Measurements from ENCODE around the gene KIAA2012.

The KIAA2012 gene

DNA sequence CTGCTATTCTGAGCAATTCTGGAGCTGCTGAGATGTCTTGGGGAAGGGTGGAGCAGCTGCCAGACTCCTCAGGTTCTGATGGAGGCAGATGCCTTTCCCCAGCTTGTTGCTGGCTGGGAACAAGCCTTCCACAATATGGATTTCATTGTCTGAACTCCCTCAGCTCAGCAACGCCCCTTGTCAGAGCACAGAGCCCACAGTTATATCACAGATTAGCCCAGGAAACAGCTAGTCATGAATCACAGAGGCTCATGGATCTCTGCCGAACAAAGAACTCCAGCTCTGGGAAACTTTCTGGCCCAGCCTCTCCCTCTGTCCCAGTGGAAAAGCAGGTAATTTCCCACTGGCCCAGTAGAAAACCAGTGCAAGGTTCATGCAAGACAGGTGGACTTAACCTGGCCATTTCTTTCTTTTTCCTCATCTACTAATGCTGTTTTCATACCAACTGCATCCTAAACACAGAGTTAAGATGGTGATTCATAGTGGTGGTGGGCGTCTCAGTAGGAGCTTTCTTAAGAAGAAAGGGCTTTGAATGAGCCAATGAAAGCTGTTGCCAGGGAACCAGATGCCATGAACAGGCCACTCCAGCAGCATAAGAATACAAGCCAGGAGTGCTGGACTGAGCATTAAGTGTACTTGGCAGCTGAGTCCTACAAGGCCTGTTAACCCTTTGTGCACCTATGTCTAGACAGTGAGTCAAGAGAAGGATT is 8.7 kb upstream of the KIAA2012 start:
- Histone ChIP-seq H3K9ac (ENCODE audit: low read length) (no peak overlapping the region), H3K27ac (ENCODE audit: low read depth, low read length) (0 out of 2 replicates have a peak overlapping the region, but pooled peaks have one; percentile 10)

DNA sequence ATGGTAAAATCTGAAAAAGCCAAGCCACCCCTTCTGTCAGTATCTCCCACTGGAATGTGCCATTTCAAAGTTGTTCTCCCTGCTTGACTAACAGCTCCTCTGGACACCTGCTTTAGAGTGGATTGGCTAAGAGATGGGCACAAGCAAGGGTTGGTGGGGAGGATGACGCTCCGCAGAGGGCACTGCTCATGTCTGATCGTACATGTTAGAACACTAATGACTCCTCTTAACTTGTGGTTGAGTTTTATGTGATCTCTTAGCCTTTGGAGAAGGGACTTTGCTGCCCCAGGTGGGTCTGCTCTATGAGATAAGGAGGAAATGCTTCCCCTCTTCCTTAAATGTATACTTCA is 8.2 kb upstream of the KIAA2012 start:
- H3K27ac ChIP-seq (ENCODE audit: low read depth, low read length), result no peak overlapping the region
- H3K9me3 ChIP-seq (ENCODE audit: control insufficient read depth, insufficient read depth, low read depth, low read length), result no peaks in the 10 kb centered on the region
- peaks cover 13% of the 10 kb centered on the region for H3K4me1 ChIP-seq (ENCODE audit: control insufficient read depth, insufficient read depth, low read length)
- H3K36me3 ChIP-seq (ENCODE audit: control insufficient read depth, insufficient read depth, low read length), result no peaks in the 10 kb centered on the region
- H3K4me3 ChIP-seq (ENCODE audit: low read depth, low read length), result no peak overlapping the region
- H3K9ac ChIP-seq (ENCODE audit: low read length), result no peak overlapping the region
- no peaks in the 10 kb centered on the region for H3K27me3 ChIP-seq (ENCODE audit: control insufficient read depth, insufficient read depth, low read length)

More for the DNA sequence above, 8.7 kb upstream of the KIAA2012 start:
- Histone ChIP-seq H3K4me3 (ENCODE audit: low read depth, low read length) (no peak overlapping the region), H3K4me1 (ENCODE audit: control insufficient read depth, insufficient read depth, low read length) (peaks cover 13% of the 10 kb centered on the region), H3K27me3 (ENCODE audit: control insufficient read depth, insufficient read depth, low read length) (no peaks in the 10 kb centered on the region), H3K9me3 (ENCODE audit: control insufficient read depth, insufficient read depth, low read depth, low read length) (no peaks in the 10 kb centered on the region), H3K36me3 (ENCODE audit: control insufficient read depth, insufficient read depth, low read length) (no peaks in the 10 kb centered on the region)

- H3K9ac ChIP-seq (ENCODE audit: low read length), result no peak overlapping the region
- no peaks in the 10 kb centered on the region for H3K9me3 ChIP-seq (ENCODE audit: control insufficient read depth, insufficient read depth, low read depth, low read length)
- no peak overlapping the region for H3K27ac ChIP-seq (ENCODE audit: low read depth, low read length)
- H3K4me1 ChIP-seq (ENCODE audit: control insufficient read depth, insufficient read depth, low read length), result peaks cover 13% of the 10 kb centered on the region
- H3K27me3 ChIP-seq (ENCODE audit: control insufficient read depth, insufficient read depth, low read length), result no peaks in the 10 kb centered on the region
- H3K36me3 ChIP-seq (ENCODE audit: control insufficient read depth, insufficient read depth, low read length), result no peaks in the 10 kb centered on the region
- H3K4me3 ChIP-seq (ENCODE audit: low read depth, low read length), result no peak overlapping the region
Observed at GRCh38 chr2:202065876-202066275, 7.2 kb upstream of the KIAA2012 start.

DNA sequence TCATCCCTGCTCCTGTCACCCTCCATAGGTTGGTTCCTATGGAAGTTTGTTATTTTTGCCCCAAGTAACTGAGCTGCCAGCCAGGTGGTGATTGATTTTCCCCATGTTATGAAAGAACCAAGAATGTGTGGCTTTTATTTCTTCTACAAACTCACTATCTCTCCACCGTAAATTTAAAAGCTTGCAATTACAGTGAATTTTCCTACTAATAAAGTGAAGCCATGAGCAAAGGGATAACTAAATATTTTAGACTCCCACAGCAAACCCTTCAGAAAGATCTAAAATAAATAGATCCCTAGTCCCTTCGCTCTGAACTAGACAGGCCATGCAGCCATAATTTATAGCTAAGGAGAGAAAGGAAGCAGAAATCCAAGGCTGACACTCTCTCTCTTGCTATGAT is 6.2 kb upstream of the KIAA2012 start:
- H3K9ac ChIP-seq (ENCODE audit: low read length), result no peak overlapping the region
- no peak overlapping the region for H3K27ac ChIP-seq (ENCODE audit: low read depth, low read length)
- H3K9me3 ChIP-seq (ENCODE audit: control insufficient read depth, insufficient read depth, low read depth, low read length), result no peaks in the 10 kb centered on the region
- H3K27me3 ChIP-seq (ENCODE audit: control insufficient read depth, insufficient read depth, low read length), result no peaks in the 10 kb centered on the region
- no peak overlapping the region for H3K4me3 ChIP-seq (ENCODE audit: low read depth, low read length)
- H3K36me3 ChIP-seq (ENCODE audit: control insufficient read depth, insufficient read depth, low read length), result no peaks in the 10 kb centered on the region
- H3K4me1 ChIP-seq (ENCODE audit: control insufficient read depth, insufficient read depth, low read length), result peaks cover 13% of the 10 kb centered on the region

DNA sequence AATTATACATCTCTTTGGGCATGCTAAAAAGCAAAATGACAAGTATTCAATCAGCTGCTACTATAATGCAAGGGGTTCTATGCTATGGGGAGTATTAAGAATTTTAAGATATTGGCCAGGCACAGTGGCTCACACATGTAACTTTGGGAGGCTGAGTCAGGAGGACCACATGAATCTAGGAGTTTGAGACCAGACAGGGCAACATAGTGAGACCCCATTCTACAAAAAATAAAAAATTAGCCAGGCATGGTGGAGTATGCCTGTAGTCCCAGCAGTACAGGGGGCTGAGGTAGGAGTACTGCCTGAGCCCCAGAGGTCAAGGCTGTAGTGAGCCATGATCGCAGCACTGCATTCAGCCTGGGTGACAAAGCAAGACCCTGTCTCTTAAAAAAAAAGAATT is 5.5 kb upstream of the KIAA2012 start:
- H3K36me3 ChIP-seq (ENCODE audit: control insufficient read depth, insufficient read depth, low read length), result no peaks in the 10 kb centered on the region
- H3K9me3 ChIP-seq (ENCODE audit: control insufficient read depth, insufficient read depth, low read depth, low read length), result no peaks in the 10 kb centered on the region
- H3K4me1 ChIP-seq (ENCODE audit: control insufficient read depth, insufficient read depth, low read length), result peaks cover 17% of the 10 kb centered on the region
- no peak overlapping the region for H3K9ac ChIP-seq (ENCODE audit: low read length)
- H3K27me3 ChIP-seq (ENCODE audit: control insufficient read depth, insufficient read depth, low read length), result no peaks in the 10 kb centered on the region
- H3K27ac ChIP-seq (ENCODE audit: low read depth, low read length), result no peak overlapping the region
- H3K4me3 ChIP-seq (ENCODE audit: low read depth, low read length), result no peak overlapping the region

- no peak overlapping the region for H3K27ac ChIP-seq (ENCODE audit: low read depth, low read length)
- no peak overlapping the region for H3K9ac ChIP-seq (ENCODE audit: low read length)
- no peak overlapping the region for H3K4me3 ChIP-seq (ENCODE audit: low read depth, low read length)
- H3K36me3 ChIP-seq (ENCODE audit: control insufficient read depth, insufficient read depth, low read length), result no peaks in the 10 kb centered on the region
- no peaks in the 10 kb centered on the region for H3K9me3 ChIP-seq (ENCODE audit: control insufficient read depth, insufficient read depth, low read depth, low read length)
- H3K4me1 ChIP-seq (ENCODE audit: control insufficient read depth, insufficient read depth, low read length), result peaks cover 13% of the 10 kb centered on the region
- no peaks in the 10 kb centered on the region for H3K27me3 ChIP-seq (ENCODE audit: control insufficient read depth, insufficient read depth, low read length)
Observed at GRCh38 chr2:202069170-202070067, 3.6 kb upstream of the KIAA2012 start.

- 0 out of 2 replicates have a peak, but pooled peaks cover 7% of the 10 kb centered on the region for H3K4me1 ChIP-seq (ENCODE audit: control insufficient read depth, insufficient read depth, low read length)
- H3K9ac ChIP-seq (ENCODE audit: low read length), result no peak overlapping the region
- H3K27ac ChIP-seq (ENCODE audit: low read depth, low read length), result no peak overlapping the region
- no peaks in the 10 kb centered on the region for H3K27me3 ChIP-seq (ENCODE audit: control insufficient read depth, insufficient read depth, low read length)
- no peaks in the 10 kb centered on the region for H3K9me3 ChIP-seq (ENCODE audit: control insufficient read depth, insufficient read depth, low read depth, low read length)
- H3K36me3 ChIP-seq (ENCODE audit: control insufficient read depth, insufficient read depth, low read length), result no peaks in the 10 kb centered on the region
- H3K4me3 ChIP-seq (ENCODE audit: low read depth, low read length), result no peak overlapping the region
Observed at GRCh38 chr2:202071107-202071506, 1.9 kb upstream of the KIAA2012 start.

GRCh38 chr2:202072226-202072625 is 829 bp upstream of the KIAA2012 start:
- Histone ChIP-seq H3K9ac (ENCODE audit: low read length) (no peak overlapping the region), H3K27ac (ENCODE audit: low read depth, low read length) (no peak overlapping the region), H3K27me3 (ENCODE audit: control insufficient read depth, insufficient read depth, low read length) (no peaks in the 10 kb centered on the region)

GRCh38 chr2:202074324-202074723 is 1.3 kb downstream of the KIAA2012 start:
- H3K27ac ChIP-seq (ENCODE audit: low read depth, low read length), result no peak overlapping the region
- no peaks in the 10 kb centered on the region for H3K36me3 ChIP-seq (ENCODE audit: control insufficient read depth, insufficient read depth, low read length)
- no peak overlapping the region for H3K4me3 ChIP-seq (ENCODE audit: low read depth, low read length)
- 0 out of 2 replicates have a peak, but pooled peaks cover 7% of the 10 kb centered on the region for H3K4me1 ChIP-seq (ENCODE audit: control insufficient read depth, insufficient read depth, low read length)
- no peak overlapping the region for H3K9ac ChIP-seq (ENCODE audit: low read length)
- H3K27me3 ChIP-seq (ENCODE audit: control insufficient read depth, insufficient read depth, low read length), result no peaks in the 10 kb centered on the region
- H3K9me3 ChIP-seq (ENCODE audit: control insufficient read depth, insufficient read depth, low read depth, low read length), result no peaks in the 10 kb centered on the region

More at GRCh38 chr2:202072226-202072625, 829 bp upstream of the KIAA2012 start:
- Histone ChIP-seq H3K36me3 (ENCODE audit: control insufficient read depth, insufficient read depth, low read length) (no peaks in the 10 kb centered on the region), H3K4me1 (ENCODE audit: control insufficient read depth, insufficient read depth, low read length) (0 out of 2 replicates have a peak, but pooled peaks cover 7% of the 10 kb centered on the region), H3K4me3 (ENCODE audit: low read depth, low read length) (no peak overlapping the region), H3K9me3 (ENCODE audit: control insufficient read depth, insufficient read depth, low read depth, low read length) (no peaks in the 10 kb centered on the region)

DNA sequence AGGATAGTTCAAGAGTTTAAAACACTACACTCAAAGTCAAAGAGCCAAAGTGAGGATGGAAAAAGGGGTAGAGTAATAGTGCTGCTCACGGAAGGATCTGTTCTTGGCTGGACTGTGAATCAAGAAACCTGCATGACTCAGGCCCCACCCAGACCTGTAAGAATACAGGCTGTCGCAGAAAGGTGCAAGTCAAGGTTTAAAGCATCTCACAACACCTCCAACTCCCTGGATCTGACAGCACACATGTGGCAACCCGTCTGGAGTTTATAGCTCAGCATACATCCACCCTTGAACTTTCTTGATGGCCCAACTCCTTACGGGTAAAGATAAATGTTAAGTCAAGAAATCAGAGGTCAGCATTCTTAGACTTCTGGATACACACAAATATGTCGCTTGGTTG is 6.3 kb downstream of the KIAA2012 start:
- peaks cover 8% of the 10 kb centered on the region; the same call in 1 of the 2 replicates for H3K9me3 ChIP-seq (ENCODE audit: control insufficient read depth, insufficient read depth, low read depth, low read length)
- no peaks in the 10 kb centered on the region for H3K27me3 ChIP-seq (ENCODE audit: control insufficient read depth, insufficient read depth, low read length)
- peaks cover 7% of the 10 kb centered on the region for H3K4me1 ChIP-seq (ENCODE audit: control insufficient read depth, insufficient read depth, low read length)
- H3K9ac ChIP-seq (ENCODE audit: low read length), result no peak overlapping the region
- no peaks in the 10 kb centered on the region for H3K36me3 ChIP-seq (ENCODE audit: control insufficient read depth, insufficient read depth, low read length)
- no peak overlapping the region for H3K4me3 ChIP-seq (ENCODE audit: low read depth, low read length)
- H3K27ac ChIP-seq (ENCODE audit: low read depth, low read length), result no peak overlapping the region

GRCh38 chr2:202084265-202084664 is 11.2 kb downstream of the KIAA2012 start:
- peaks cover 9% of the 10 kb centered on the region for H3K4me1 ChIP-seq (ENCODE audit: control insufficient read depth, insufficient read depth, low read length)
- no peak overlapping the region for H3K27ac ChIP-seq (ENCODE audit: low read depth, low read length)
- no peak overlapping the region for H3K9ac ChIP-seq (ENCODE audit: low read length)
- H3K9me3 ChIP-seq (ENCODE audit: control insufficient read depth, insufficient read depth, low read depth, low read length), result peaks cover 8% of the 10 kb centered on the region; the same call in 1 of the 2 replicates
- no peak overlapping the region for H3K4me3 ChIP-seq (ENCODE audit: low read depth, low read length)
- no peaks in the 10 kb centered on the region for H3K27me3 ChIP-seq (ENCODE audit: control insufficient read depth, insufficient read depth, low read length)
- H3K36me3 ChIP-seq (ENCODE audit: control insufficient read depth, insufficient read depth, low read length), result no peaks in the 10 kb centered on the region
